H9 (cell line): ENCODE data around the gene METTL17. TPM values are rescaled to one million over a fixed set of nuclear protein-coding genes. Genes with fewer than 3 reads are reported as not detected.

ENCODE experiments used
- DNase-seq: peaks from one replicate; pipeline ENCODE4 v3.0.0-alpha.2; 2017
- H2AFZ ChIP-seq: one replicate; pipeline ENCODE4 v1.6.1; 2013; ENCODE audit warnings: mild to moderate bottlenecking, low read length, control low read depth, moderate library complexity
- H2AK5ac ChIP-seq: 2 replicates; pipeline ENCODE4 v1.6.1; 2013; ENCODE audit warnings: low read length, control low read depth, mixed read lengths; ENCODE audit not compliant: insufficient read length
- H2BK120ac ChIP-seq: one replicate; pipeline ENCODE4 v1.6.1; 2013; ENCODE audit warnings: low read depth, mild to moderate bottlenecking, low read length, control low read depth, inconsistent platforms; ENCODE audit not compliant: poor library complexity, severe bottlenecking
- H2BK12ac ChIP-seq: 2 replicates; pipeline ENCODE4 v1.6.1; 2013; ENCODE audit warnings: low read length, control low read depth, mixed read lengths, low read depth; ENCODE audit not compliant: insufficient read length
- H2BK15ac ChIP-seq: 2 replicates; pipeline ENCODE4 v1.6.1; 2013; ENCODE audit warnings: low read depth, low read length, control low read depth
- H2BK20ac ChIP-seq: one replicate; pipeline ENCODE4 v1.6.1; 2013; ENCODE audit warnings: low read depth, mild to moderate bottlenecking, low read length, control low read depth, inconsistent platforms; ENCODE audit not compliant: poor library complexity, severe bottlenecking
- H2BK5ac ChIP-seq: 2 replicates; pipeline ENCODE4 v1.6.1; 2013; ENCODE audit warnings: low read length, control low read depth, mixed read lengths; ENCODE audit not compliant: insufficient read length
- H3K14ac ChIP-seq: 2 replicates; pipeline ENCODE4 v1.6.1; 2013; ENCODE audit warnings: low read length, control low read depth; ENCODE audit not compliant: insufficient read depth
- H3K18ac ChIP-seq: 2 replicates; pipeline ENCODE4 v1.6.1; 2013; ENCODE audit warnings: low read depth, mild to moderate bottlenecking, mixed read lengths, low read length, control low read depth; ENCODE audit not compliant: insufficient read length
- H3K23ac ChIP-seq: 2 replicates; pipeline ENCODE4 v1.6.1; 2013; ENCODE audit warnings: low read length, control low read depth, mixed read lengths, low read depth; ENCODE audit not compliant: insufficient read length
- H3K23me2 ChIP-seq: 2 replicates; pipeline ENCODE4 v1.6.1; 2013; ENCODE audit warnings: low read depth, mild to moderate bottlenecking, mixed read lengths, low read length, control low read depth; ENCODE audit not compliant: insufficient read length, poor library complexity, severe bottlenecking
- H3K27ac ChIP-seq: 2 replicates; pipeline ENCODE4 v1.5.1; 2013; ENCODE audit warnings: low read length, control low read depth, mixed read lengths, low read depth; ENCODE audit not compliant: insufficient read length
- H3K27me3 ChIP-seq: 2 replicates; pipeline ENCODE4 v1.6.1; 2013; ENCODE audit warnings: low read length, control low read depth, inconsistent platforms; ENCODE audit not compliant: insufficient read depth
- H3K4ac ChIP-seq: 2 replicates; pipeline ENCODE4 v1.6.1; 2013; ENCODE audit warnings: low read depth, mild to moderate bottlenecking, control low read depth, inconsistent platforms, low read length, moderate library complexity
- H3K4me1 ChIP-seq: 2 replicates; pipeline ENCODE4 v1.6.1; 2013; ENCODE audit warnings: low read length, control low read depth, inconsistent platforms; ENCODE audit not compliant: insufficient read depth
- H3K4me2 ChIP-seq: 2 replicates; pipeline ENCODE4 v1.6.1; 2013; ENCODE audit warnings: low read length, control low read depth, mixed read lengths; ENCODE audit not compliant: insufficient read length, insufficient read depth
- H3K56ac ChIP-seq: 2 replicates; pipeline ENCODE4 v1.6.1; 2013; ENCODE audit warnings: low read depth, mild to moderate bottlenecking, mixed read lengths, low read length, control low read depth; ENCODE audit not compliant: insufficient read length
- H3K79me1 ChIP-seq: 2 replicates; pipeline ENCODE4 v1.6.1; 2013; ENCODE audit warnings: low read depth, mild to moderate bottlenecking, moderate library complexity, low read length, control low read depth, inconsistent platforms; ENCODE audit not compliant: insufficient read depth, poor library complexity, severe bottlenecking
- H3K79me2 ChIP-seq: 2 replicates; pipeline ENCODE4 v1.6.1; 2013; ENCODE audit warnings: low read length, control low read depth, inconsistent platforms; ENCODE audit not compliant: insufficient read depth
- H3K9ac ChIP-seq: 2 replicates; pipeline ENCODE4 v1.6.1; 2013; ENCODE audit warnings: low read length, control low read depth, mixed read lengths; ENCODE audit not compliant: insufficient read length; ENCODE audit errors: extremely low read depth
- H3K9me3 ChIP-seq: one replicate; pipeline ENCODE4 v1.6.1; 2013; ENCODE audit warnings: low read depth, low read length, inconsistent platforms; ENCODE audit not compliant: control insufficient read depth
- H3T11ph ChIP-seq: one replicate; pipeline ENCODE4 v1.6.1; 2013; ENCODE audit warnings: mild to moderate bottlenecking, low read length, control low read depth, inconsistent platforms
- H4K20me1 ChIP-seq: one replicate; pipeline ENCODE4 v1.6.1; 2013; ENCODE audit not compliant: control insufficient read depth, insufficient read length, insufficient read depth
- H4K5ac ChIP-seq: 2 replicates; pipeline ENCODE4 v1.6.1; 2013; ENCODE audit warnings: low read depth, mild to moderate bottlenecking, mixed read lengths, low read length, control low read depth; ENCODE audit not compliant: insufficient read length
- H4K8ac ChIP-seq: replicated peaks from 2 replicates; pipeline ENCODE4 v1.6.1; 2013; ENCODE audit warnings: low read length, control low read depth, mixed read lengths, low read depth; ENCODE audit not compliant: insufficient read length
- H4K91ac ChIP-seq: 2 replicates; pipeline ENCODE4 v1.6.1; 2013; ENCODE audit warnings: low read depth, mild to moderate bottlenecking, moderate library complexity, mixed read lengths, low read length, control low read depth; ENCODE audit not compliant: insufficient read length
- H3K27ac Mint-ChIP-seq, 3 experiments: 2 replicates in 2 of 3; 3 replicates in 1 of 3; pipeline ENCODE4 v1.8.0; 2020 to 2021; ENCODE audit warnings: mixed read lengths in 3 of 3, mild to moderate bottlenecking in 1 of 3, moderate library complexity in 1 of 3
- H3K27me3 Mint-ChIP-seq: 2 replicates; pipeline ENCODE4 v1.8.0; 2021; ENCODE audit warnings: low read depth, mild to moderate bottlenecking, moderate library complexity, mixed read lengths
- H3K36me3 Mint-ChIP-seq, 3 experiments: 2 replicates in 2 of 3; 3 replicates in 1 of 3; pipeline ENCODE4 v1.8.0; 2020 to 2021; ENCODE audit warnings: low read depth in 3 of 3, mixed read lengths in 3 of 3; ENCODE audit not compliant: insufficient read depth in 1 of 3
- H3K4me1 Mint-ChIP-seq, 2 experiments: 2 replicates each; pipeline ENCODE4 v1.8.0; 2020; ENCODE audit warnings: mixed read lengths in 2 of 2
- H3K4me3 Mint-ChIP-seq, 2 experiments: 2 replicates in 1 of 2; 3 replicates in 1 of 2; pipeline ENCODE4 v1.8.0; 2020 to 2021; ENCODE audit warnings: mild to moderate bottlenecking in 2 of 2, mixed read lengths in 2 of 2, moderate library complexity in 1 of 2
- H3K9me3 Mint-ChIP-seq, 2 experiments: 2 replicates in 1 of 2; 3 replicates in 1 of 2; pipeline ENCODE4 v1.8.0; 2020; ENCODE audit warnings: mild to moderate bottlenecking in 2 of 2, mixed read lengths in 2 of 2, moderate library complexity in 1 of 2
- CTCF ChIP-seq: fragments of 200-600 bp; sonication (generic); conservative IDR thresholded peaks from 3 replicates; pipeline ENCODE4 v1.8.0; 2021; ENCODE audit warnings: antibody characterized with exemption, mild to moderate bottlenecking
- WGBS: extraction: QIAGEN DNeasy Blood & Tissue Kit; methylation state at CpG from one replicate; pipeline ENCODE4 v1.1.7; 2013; ENCODE audit warnings: missing lambda C conversion rate, low lambda C conversion rate, mixed read lengths; ENCODE audit not compliant: insufficient read length; ENCODE audit errors: extremely low coverage; 5-methylcytosine and 5-hydroxymethylcytosine counted together
- total RNA-seq: library from RNA; stranded (reverse); gene quantifications from 2 replicates; pipeline ENCODE4 v1.2.1, GENCODE V29; 2021

The METTL17 gene
- total RNA-seq, 1 experiment from 2014 or later: 81.4 TPM

- Histone ChIP-seq H4K91ac (no peak overlapping the region), H3K9me3 (no peaks in the 10 kb centered on the region), H3K27me3 (no peaks in the 10 kb centered on the region), H3K79me2 (no peaks in the 10 kb centered on the region), H3K4me2 (no peak overlapping the region), H3K27ac (no peak overlapping the region), H2BK15ac (no peak overlapping the region), H3K56ac (no peak overlapping the region), H3K14ac (no peak overlapping the region), H3K79me1 (no peaks in the 10 kb centered on the region), H4K5ac (no peak overlapping the region), H3K18ac (no peak overlapping the region), H2BK5ac (no peak overlapping the region), H2BK12ac (no peak overlapping the region), H3K4me1 (peaks cover 5% of the 10 kb centered on the region), H3K4ac (no peak overlapping the region), H3K23me2 (no peaks in the 10 kb centered on the region), H3K23ac (no peak overlapping the region), H2BK120ac (no peak overlapping the region), H3K9ac (no peak overlapping the region), H2AFZ (no peak overlapping the region), H2BK20ac (no peak overlapping the region), H4K8ac (no peak overlapping the region), H2AK5ac (no peak overlapping the region), H3T11ph (no peak overlapping the region), H4K20me1 (no peaks in the 10 kb centered on the region)
- peaks cover 24 to 26% of the 10 kb centered on the region in 2 experiments for H3K4me1 Mint-ChIP-seq
- no peak for TF ChIP-seq CTCF
- H3K4me3 Mint-ChIP-seq: no peak overlapping the region
- no CpG with 5 or more reads among the region's 8 CpGs for WGBS
- H3K27me3 Mint-ChIP-seq: peaks cover 28% of the 10 kb centered on the region
- H3K27ac Mint-ChIP-seq: no peak overlapping the region
- H3K36me3 Mint-ChIP-seq: no peaks in the 10 kb centered on the region
- H3K9me3 Mint-ChIP-seq: no peaks in the 10 kb centered on the region
- DNase-seq: no peak
Measured at GRCh38 chr14:21042918-21043317, 53.1 kb downstream of the METTL17 start.
